H1 (cell line): ENCODE data around the gene MANBA. TPM values are rescaled to one million over a fixed set of nuclear protein-coding genes. Genes with fewer than 3 reads are reported as not detected.

Experiments
- POLR2AphosphoS5 ChIP-seq: IDR thresholded peaks from 2 replicates; pipeline ENCODE4 v1.6.1; 2011; ENCODE audit warnings: low read depth, low read length
- polyA plus RNA-seq, 7 experiments: library from polyadenylated mRNA; depleted of rRNA in 3 of 7; stranded (reverse) in 5 of 7; unstranded in 2 of 7; fragments of >200 nt in 5 of 7; fragments of 200-250 nt in 2 of 7; gene quantifications; 1 replicate in 5 of 7; 2 replicates in 1 of 7; 4 replicates in 1 of 7; pipeline versions ENCODE4 v1.2.1 to v1.2.3, GENCODE V29; 2011 to 2013; ENCODE audit warnings: missing spikeins in 2 of 7, mixed read lengths in 2 of 7
- total RNA-seq: library from RNA; stranded (reverse); fragmentation: NEBNext Ultra II Directional; extraction: Animal tissue kit (Norgen Biotek cat#: 25700); gene quantifications from 2 replicates; pipeline ENCODE4 v1.2.1, GENCODE V29; 2021

The MANBA gene
- total and polyA plus RNA-seq, 2 of the 8 experiments (the other 6 are each of a cell fraction or from before 2014, with no cell fraction given), result 22.9 to 27.8 TPM

GRCh38 chr4:102807345-102807744, 46.6 kb upstream of the MANBA start (continued):
- TF ChIP-seq POLR2AphosphoS5, result no peak
- TF ChIP-seq, all 59 proteins: peak for 0
